Omental fat pad (tissue), 4 donors: ENCODE data around the gene GALM. TPM values are rescaled to one million over a fixed set of nuclear protein-coding genes. Genes with fewer than 3 reads are reported as not detected.
"Not testable (repeated sequence)": the region's sequence is repeated elsewhere in the genome, so short reads cannot be mapped to it uniquely, and the experiment has no call there.

Source experiments
- ATAC-seq: fragments of 150-250 bp; one replicate; pipeline ENCODE4 v1.9.1; 2016; ENCODE audit warnings: mild to moderate bottlenecking, moderate library complexity; ENCODE audit not compliant: low FRiP score
- DNase-seq: peaks from one replicate; pipeline ENCODE4 v3.0.0-alpha.2; 2019; ENCODE audit warnings: low spot score
- total RNA-seq, 4 donors: library from RNA; depleted of rRNA; stranded (reverse); fragments of >200 nt; gene quantifications; one replicate each; pipeline ENCODE4 v1.1.0, GENCODE V29; 2016
- TF ChIP-seq, protein P1 (sequence below), 3 donors: fragments of 450-650 bp; IDR thresholded peaks; one replicate each; pipeline ENCODE4 v1.5.1; 2016 to 2017; ENCODE audit warnings: antibody characterized with exemption in 3 of 3, mild to moderate bottlenecking in 3 of 3, moderate library complexity in 2 of 3

GALM gene
- total RNA-seq, 4 donors from 2014 or later = 9.7 to 29.3 (median 25.7) TPM

- ATAC-seq = no peak
- no peak for DNase-seq
- TF ChIP-seq, protein P1, sequence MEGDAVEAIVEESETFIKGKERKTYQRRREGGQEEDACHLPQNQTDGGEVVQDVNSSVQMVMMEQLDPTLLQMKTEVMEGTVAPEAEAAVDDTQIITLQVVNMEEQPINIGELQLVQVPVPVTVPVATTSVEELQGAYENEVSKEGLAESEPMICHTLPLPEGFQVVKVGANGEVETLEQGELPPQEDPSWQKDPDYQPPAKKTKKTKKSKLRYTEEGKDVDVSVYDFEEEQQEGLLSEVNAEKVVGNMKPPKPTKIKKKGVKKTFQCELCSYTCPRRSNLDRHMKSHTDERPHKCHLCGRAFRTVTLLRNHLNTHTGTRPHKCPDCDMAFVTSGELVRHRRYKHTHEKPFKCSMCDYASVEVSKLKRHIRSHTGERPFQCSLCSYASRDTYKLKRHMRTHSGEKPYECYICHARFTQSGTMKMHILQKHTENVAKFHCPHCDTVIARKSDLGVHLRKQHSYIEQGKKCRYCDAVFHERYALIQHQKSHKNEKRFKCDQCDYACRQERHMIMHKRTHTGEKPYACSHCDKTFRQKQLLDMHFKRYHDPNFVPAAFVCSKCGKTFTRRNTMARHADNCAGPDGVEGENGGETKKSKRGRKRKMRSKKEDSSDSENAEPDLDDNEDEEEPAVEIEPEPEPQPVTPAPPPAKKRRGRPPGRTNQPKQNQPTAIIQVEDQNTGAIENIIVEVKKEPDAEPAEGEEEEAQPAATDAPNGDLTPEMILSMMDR (IDR thresholded peaks at IDR 0.05) = no peak
These were observed 31.4 kb downstream of the GALM start for GRCh38 chr2:38697116-38697840.

- ATAC-seq (no peak), DNase-seq (no peak)
- TF ChIP-seq, protein P1 (IDR thresholded peaks at IDR 0.05) = no peak
These were observed 32.6 kb downstream of the GALM start for GRCh38 chr2:38698467-38699003.

GRCh38 chr2:38700113-38700785, 34.3 kb downstream of the GALM start:
- DNase-seq (no peak), ATAC-seq (no peak)
- TF ChIP-seq, protein P1 (IDR thresholded peaks at IDR 0.05) = no peak

DNA sequence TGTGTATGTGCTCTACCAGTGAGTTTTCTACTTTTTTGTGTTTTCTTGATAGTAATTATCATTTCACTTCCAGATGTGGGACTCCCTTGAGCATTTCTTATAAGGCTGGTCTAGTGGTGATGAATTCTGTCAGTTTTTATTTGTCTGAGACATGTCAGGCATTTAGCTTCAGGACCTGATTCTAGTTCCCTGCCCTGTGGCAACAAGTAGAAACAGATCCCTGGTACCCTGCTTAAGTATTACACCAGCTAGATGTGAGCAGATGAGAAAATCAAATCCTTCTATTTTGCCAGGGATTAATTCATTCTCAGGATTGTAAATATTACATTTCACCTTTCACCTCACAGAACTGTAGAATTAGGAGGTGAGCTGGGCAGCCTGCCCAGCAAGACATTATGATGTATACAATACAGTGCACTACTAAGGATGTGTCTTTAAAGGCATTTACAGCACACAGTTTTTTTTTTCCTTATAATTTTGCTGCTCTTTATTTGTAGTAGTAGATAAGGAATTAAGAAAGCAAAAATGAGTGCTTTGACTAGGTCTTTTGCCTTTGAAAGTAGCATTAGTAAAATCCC, 35.1 kb downstream of the GALM start:
- DNase-seq = no peak
- ATAC-seq = no peak
- TF ChIP-seq, protein P1 (IDR thresholded peaks at IDR 0.05) = no peak

DNA sequence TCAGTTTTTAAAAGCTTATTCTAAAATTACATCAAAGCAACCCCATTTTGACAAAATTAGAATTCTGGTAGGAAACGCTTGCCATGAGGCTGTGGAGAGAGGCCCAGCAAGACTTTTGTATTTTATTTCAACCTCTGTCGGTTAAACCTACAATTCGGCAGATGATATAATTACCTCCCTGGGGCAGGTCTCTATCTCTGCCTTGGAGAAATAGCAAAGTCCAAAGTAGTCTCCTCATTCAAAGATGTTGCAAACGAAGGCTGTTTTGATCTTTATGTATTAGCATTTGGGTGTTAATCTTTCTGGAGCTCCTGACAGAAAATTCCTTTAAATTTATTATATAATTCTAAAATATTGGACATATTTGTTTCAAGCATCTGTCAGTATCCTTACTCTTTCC, 35.6 kb downstream of the GALM start:
- TF ChIP-seq, protein P1 (IDR thresholded peaks at IDR 0.05) = no peak
- ATAC-seq (no peak), DNase-seq (no peak)

DNA sequence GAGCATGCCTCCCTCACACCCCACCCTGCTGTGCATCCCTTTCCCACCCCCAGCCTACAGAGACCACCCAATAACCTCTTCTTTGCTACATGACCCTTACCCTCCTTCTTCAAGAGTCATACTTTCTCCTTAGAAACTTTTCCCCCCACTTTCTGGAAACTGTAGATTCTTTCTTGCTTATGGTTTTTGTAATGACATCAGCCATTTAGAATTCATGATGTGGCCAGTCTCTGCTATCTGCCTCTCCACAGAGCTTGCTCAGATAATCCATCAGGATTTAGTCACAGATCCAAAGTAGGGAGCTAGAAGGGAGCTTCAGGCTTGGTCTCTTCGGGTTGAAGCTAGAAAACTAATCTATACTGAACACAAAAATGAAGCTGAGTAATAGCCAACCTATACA, 36.5 kb downstream of the GALM start:
- no peak for ATAC-seq
- no peak for DNase-seq
- TF ChIP-seq, protein P1 (IDR thresholded peaks at IDR 0.05) = no peak

- DNase-seq, ATAC-seq: not testable (repeated sequence)
These were observed 37.4 kb downstream of the GALM start for GRCh38 chr2:38703336-38703735.
